ENCODE results near the gene ETHE1.
A peak's percentile ranks its signal among the peaks of the same experiment; 100 is the strongest.

ETHE1 gene, protein sequence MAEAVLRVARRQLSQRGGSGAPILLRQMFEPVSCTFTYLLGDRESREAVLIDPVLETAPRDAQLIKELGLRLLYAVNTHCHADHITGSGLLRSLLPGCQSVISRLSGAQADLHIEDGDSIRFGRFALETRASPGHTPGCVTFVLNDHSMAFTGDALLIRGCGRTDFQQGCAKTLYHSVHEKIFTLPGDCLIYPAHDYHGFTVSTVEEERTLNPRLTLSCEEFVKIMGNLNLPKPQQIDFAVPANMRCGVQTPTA

DNA sequence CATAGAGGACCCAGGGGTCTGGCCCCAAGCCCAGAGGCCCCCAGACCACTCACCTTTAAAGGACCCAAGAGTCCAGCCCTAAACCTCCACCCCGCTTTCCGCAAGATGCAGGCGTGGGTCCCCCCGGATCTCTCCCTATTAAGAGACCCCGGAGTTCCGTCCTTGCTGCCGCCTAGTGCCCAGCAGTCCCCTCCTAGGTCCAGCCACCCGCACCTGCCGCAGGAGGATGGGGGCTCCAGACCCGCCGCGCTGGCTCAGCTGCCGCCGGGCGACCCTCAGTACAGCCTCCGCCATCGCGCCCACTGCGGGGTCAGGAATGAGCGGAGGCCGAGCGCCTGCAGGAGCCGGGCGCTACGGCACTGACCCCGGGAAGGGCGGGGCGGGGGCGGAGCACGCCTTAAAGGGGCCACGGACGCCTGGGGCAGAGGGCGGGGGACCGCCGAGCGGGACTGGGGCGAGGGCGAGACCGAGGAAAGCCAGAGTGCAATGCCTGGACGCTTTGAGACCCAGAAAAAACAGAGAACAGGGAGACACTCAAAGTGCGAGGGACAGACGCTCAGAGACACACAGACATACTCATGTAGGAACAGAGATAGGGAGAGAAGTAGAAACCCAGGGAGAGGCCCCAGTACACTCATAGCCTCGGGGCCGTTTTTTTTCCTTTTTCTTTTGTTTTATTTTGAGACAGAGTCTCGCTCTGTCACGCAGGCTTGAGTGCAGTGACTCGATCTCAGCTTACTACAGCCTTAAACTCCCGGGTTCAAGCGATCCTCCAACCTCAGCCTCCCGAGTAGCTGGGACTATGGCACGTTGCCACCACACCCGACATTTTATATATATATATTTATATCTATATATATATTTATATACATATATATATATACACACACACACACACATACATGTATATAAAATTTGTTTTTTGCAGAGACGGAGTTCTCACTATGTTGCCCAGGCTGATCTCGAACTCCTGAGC, at the start of gene ETHE1:
ETHE1 (minus strand) TSS at position 318 of the 976 bp plus-strand sequence; CDS start at position 294, 24 bp downstream.
- peak; percentile 83 for DNase-seq (ENCODE audit: low read depth, low spot score)

DNA sequence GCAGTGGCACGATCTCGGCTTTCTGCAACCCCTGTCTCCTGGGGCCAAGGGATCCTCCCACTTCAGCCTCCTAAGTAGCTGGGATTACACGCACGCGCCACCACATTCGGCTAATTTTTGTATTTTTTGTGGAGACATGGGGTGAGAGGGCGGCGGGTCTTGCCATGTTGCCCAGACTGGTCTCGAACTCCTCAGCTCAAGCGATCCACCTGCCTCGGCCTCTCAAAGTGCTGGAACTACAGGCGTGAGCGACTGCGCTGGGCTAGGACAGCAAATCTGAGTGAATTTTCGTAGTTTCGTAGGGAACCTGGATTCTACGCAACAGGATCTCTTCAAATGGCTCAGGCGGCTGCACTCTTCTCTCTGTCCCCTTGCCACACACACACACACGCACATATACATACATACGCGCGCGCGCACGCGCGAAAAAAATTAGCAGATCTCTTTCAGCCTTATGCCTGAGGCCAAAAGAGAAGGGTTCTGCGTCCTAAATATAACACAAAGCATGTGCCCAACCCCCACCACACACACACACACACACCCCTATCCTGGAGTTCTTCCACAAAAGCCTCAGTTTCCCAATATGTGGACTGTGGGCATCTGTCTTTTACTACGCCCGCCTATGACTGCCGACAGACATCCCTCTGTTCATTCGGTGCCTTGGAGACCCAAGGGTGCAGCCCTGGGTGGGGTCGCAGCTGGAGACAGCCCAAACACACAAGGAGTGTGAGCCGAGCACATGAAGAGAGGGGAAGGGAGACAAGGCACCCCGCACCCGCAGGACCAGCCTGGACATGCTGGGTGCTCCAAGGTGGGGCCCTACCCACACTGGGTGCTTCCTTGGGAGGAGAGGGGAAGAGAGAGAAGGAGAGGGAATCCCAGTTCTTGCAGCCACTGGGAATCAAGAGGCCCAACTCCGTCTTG, 49.2 kb upstream of the ETHE1 start:
- no peak for DNase-seq (ENCODE audit: low read depth, low spot score)

DNA sequence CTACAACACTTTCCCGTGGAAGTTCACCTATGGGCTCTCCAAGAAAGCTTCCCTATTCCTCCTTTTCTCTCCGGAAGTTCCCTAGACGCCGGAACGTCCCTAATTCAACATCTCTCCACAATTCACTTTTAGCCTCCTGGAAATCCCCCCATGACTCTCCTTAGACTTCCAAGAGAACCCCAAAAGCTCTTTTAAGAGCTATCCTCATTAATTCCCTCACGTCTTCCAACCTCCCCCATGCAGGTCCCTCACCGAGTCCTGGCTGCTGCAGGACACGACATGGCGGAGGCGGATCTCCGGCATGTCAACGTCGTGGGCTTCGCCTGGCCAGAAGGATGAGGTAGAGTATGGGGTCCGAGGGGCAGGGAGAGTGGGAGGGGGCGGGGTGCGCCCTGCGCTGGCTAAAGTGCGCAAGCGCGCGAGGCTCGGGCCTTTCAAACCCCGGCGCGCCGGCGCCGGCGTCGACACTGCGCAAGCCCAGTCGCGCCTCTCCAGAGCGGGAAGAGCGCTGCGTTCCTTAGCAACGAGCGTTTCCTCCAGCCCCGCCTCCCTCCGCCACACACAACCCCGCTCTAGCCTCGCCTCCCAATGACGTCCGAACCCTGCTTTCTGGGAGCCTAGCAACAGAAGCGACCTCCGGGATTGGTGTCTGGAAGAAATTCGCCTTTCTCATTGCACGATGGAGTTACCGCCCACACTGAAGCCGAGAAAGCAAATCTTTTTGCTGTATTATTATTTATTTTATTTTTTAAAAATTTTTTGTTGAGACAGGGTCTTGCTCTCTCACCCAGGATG, 48.4 kb upstream of the ETHE1 start, which contains the start of the genes PINLYP and XRCC1:
PINLYP (plus strand) TSS at position 646 of the 795 bp plus-strand sequence. CDS start 1,391 bp downstream, outside the sequence.
XRCC1 (minus strand) TSS at position 372 of the 795 bp plus-strand sequence; CDS start at position 303, 69 bp downstream.
- DNase-seq (ENCODE audit: low read depth, low spot score): peak; percentile 99

DNA sequence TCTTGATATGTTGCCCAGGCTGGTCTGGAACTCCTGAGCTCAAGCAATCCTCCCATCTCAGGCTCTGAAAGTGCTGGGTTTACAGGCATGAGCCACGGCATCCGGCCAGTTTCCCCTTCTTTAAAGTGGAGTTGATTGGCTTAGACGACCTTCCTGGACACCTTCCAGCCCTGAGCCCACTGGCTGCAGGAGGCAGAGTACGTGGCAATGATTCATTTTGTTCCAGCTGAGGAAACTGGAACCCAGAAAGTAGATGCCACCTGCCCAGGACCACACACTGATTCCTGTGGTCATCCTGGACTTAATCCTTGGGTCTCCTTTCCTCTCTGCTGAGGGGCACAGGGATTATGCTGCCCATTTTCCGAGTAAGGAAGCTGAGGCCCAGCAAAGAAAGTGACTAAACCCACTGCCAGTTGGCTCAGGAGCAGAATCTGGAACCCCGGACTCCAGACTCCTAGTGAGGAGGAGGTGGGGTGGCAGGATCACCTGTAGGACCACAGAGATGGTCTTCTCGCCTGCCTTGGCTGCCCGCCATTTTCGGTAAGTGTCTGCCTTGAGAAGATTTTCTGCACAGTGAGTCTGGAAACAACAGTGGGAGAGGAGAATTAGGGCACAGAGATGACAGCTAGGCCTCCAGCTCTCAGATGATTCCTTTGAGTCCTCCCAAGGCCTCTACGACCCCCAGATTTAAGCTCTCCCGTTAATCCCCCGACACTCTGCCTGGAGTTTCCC, 47.6 kb upstream of the ETHE1 start:
- DNase-seq (ENCODE audit: low read depth, low spot score): peak; percentile 63

DNA sequence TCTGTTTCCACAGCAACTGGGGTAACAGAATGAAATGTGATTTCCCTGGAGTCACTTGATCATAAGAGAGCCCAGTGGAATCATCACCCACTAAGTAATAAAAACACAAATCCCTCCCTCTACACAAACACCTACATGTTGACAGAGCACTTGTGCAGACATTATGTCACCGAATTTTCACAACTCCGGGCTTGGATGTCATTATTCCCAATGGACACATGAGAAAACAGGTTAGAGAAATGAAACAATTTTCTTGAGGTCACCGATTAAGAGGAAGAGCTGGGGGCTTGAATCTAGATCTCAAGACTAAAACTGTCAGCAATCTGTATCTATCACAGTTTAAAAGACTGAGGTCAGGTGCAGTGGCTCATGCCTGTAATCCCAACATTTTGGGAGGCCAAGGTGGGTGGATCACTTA, 45.2 kb upstream of the ETHE1 start:
- DNase-seq (ENCODE audit: low read depth, low spot score): no peak

DNA sequence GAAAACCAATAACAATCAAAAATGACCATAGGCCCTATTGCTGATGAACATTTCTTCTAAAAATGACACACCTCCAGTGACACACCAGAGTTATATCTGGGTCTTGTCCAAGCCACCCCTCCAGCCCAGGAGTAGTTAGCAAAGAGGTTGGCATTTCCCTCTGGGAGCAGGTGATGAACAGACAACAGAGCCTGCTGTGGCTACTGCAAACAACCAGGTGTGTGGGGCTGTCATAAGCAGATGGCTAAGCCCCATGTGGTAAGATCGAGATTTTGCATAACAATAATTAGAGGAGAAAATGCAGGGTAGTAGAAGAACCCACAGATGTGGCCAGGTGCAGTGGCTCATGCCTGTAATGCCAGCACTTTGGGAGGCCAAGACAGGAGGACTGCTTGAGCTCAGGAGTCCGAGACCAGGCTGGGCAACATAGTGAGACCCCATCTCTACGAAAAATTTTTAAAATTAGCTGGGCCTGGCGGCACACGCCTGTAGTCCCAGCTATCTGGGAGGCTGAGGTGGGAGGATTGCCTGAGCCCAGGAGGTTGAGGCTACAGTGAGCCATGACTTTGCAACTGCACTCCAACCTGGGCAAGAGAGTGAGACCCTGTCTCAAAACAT, 43.3 kb upstream of the ETHE1 start:
- DNase-seq (ENCODE audit: low read depth, low spot score): no peak

DNA sequence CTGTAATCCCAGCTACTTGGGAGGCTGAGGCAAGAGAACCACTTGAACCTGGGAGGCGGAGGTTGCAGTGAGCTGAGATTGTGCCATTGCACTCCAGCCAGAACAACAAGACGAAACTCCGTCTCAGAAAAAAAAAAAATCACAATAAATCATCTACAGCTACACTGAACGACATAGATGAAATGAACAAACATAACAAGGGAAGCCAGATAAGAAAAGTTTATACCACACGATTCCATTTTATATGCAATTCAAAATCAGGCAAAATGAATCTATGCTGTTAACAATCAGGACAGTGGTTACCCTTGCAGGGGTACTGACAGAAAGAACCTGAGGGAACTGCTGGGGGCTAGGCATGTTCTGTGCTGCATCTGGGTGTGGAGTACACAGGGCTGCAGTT, 42.7 kb upstream of the ETHE1 start:
- no peak for DNase-seq (ENCODE audit: low read depth, low spot score)

DNA sequence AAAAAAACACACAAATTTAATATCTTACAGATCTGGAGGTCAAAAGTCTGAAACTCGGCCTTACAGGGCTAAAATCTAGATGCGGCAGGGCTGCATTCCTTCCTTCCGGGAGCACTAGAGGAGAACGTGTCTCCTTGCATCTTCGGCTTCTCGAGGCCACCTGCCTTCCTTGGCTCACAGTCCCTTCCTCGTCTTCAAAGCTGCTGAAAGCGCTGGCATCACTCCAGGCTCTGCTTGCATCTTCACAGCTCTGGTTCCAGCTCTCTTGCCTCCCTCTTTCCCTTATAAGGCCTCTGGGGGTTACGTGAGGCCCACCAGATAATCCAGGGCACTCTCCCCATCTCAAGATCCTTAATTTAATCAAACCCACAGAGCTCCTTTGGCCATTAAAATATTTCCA, 37.8 kb upstream of the ETHE1 start:
- no peak for DNase-seq (ENCODE audit: low read depth, low spot score)

DNA sequence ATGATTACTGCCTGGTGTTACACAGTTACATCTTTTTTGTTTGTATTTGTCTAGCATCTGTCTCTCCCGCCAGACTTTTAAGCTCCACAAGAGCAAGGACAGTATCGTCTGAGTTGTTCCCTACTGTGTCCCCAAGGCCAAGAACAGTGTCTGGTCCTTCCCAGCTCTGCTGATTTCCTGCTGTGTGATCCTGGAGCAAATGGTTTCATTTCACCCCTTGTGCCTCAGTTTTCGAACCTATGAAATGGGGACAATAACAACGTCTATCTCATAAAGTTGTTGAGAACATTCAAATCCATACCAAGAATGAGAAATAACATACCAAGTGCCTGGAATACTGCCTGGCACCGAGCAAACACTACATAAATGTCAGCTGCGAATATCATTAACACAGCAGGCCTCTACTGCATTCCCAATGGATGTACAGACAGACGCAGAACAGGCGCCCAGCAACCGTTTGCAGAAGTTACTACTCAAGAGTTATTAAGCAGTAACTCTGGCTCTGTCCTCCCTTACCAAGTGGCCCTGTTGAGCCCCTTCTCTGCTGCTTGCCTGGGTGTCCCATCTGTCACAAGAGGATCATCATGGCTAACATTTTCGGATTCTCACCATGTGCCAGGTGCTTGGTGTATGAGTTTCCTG, 36.9 kb upstream of the ETHE1 start:
- no peak for DNase-seq (ENCODE audit: low read depth, low spot score)

DNA sequence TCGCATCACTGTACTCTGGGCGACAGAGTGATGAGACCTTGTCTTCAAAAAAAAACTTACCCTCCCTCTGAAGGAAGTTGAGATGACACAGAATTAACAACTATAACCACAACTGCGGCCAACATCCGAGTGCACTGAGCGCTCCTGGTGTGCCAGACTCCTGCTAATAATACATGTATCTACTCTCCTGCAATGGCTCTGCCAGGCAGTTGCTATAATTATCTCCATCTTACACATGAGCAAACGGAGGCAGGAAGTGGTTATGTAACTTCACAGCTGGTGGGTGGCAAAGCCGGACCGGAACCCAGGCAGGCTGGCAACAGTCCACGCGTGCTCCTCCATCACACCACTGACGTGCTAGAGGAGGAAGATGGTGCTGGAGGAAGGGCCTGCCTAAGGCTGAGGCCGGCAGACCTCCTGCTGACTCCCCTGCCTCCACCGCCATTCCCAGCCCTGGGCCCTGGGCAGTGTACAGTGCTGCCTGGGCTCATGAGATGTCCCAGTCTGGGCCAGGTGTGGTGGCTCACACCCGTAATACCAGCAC, 35.8 kb upstream of the ETHE1 start:
- DNase-seq (ENCODE audit: low read depth, low spot score): peak; percentile 70

DNA sequence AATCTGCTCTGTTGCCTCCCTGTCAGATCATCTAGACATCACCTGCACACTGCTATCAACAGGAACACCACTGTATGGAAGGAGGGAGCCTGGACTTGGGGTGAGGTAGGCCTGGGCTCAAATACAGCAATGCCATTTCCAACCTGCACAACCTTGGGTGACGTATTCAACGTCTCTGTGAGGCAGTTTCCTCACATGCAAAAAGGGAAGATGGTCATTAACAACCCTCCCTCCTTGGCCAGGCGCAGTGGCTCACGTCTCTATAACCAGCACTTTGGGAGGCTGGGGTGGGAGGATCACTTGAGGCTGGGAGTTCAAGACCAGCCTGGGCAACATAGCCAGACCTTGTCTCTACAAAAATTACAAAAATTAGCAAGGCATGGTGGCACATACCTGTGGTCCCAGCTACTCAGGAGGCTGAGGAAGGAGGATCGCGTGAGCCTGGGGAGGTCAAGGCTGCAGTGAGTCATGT, 35.3 kb upstream of the ETHE1 start:
- DNase-seq (ENCODE audit: low read depth, low spot score): no peak

DNA sequence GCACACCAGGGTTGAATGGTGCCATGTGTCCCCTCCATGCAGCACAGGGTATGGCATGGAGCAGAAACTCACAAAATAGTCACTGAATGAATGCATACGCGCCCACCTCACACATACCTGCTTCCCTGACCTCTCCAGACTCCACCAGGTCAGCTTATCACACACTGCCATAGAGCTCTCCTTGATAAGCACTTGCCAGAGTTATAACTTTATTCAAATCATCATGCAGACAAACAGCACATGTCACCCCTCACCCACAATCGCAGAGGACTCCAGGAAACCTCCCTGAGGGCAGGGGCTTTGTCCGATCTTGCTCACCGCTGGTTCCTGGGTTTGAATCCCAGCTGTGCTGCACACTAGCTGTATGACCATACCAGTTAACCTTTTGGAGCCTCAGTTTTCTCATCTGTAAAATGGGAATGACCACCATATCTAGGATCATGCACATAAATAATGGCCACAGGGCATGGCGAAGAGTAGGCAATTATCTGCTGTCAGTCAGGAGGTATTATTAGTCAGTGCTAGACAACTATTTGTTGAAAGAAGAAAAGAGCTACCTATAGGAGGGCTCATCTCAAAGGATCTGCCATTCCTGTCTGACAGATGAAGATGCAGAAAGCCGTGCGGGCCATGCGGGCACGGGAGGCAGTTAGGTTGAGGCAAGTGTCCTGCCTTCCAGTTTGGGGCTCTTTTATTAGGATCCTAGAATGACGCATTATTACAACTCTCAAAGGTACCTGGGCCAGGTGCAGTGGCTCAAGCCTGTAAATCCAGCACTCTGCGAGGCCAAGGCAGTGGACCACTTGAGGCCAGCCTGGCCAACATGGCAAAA, 34.4 kb upstream of the ETHE1 start:
- DNase-seq (ENCODE audit: low read depth, low spot score): no peak

DNA sequence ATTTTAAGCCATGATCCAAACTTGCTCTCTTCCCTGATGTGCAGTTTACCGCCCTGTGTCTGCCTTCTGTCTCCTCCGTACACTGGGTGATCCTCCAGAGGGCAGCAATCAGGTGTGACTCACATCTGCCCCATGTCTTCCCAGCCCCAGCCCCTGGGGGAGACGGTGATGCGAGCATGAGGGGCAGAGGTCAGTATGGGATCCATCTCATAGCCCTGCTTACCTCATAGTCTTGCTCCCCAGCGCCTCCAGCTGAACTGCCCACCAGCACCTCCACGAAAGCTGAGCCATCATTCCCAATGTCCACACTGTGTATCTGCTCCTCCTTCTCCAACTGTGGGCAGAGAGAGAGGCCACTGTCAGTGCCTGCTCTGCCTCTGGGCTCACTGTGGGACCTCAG, 33.7 kb upstream of the ETHE1 start:
- DNase-seq (ENCODE audit: low read depth, low spot score): no peak

DNA sequence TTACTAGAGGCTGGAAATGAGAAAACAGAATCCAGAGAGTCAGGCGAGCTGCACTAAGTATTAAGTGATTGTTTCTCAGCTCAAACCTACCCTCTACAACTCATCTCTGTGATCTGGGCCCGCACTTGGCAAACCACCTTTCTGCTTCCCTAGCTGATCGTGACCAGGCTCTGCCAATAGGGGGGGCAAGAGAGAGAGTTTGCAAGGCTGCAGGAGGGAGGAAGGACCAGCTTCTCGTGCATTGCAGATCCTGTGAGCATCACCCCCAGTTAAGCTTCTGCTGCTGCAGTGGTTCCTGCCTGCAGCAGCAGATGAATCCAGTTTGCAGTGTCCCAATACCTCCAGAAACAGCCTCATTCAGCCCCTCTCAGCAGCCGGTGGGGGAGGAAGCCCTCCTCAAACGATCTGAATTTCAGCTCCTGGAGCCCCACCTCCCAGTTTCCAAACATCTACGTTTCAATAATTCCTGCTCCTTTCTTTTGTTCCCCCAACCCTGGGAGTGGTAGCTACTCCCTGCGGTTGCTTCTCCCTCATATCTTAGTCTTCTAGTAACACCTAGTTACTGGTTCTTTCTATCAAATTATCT, 28.3 kb upstream of the ETHE1 start:
- DNase-seq (ENCODE audit: low read depth, low spot score): peak; percentile 83

DNA sequence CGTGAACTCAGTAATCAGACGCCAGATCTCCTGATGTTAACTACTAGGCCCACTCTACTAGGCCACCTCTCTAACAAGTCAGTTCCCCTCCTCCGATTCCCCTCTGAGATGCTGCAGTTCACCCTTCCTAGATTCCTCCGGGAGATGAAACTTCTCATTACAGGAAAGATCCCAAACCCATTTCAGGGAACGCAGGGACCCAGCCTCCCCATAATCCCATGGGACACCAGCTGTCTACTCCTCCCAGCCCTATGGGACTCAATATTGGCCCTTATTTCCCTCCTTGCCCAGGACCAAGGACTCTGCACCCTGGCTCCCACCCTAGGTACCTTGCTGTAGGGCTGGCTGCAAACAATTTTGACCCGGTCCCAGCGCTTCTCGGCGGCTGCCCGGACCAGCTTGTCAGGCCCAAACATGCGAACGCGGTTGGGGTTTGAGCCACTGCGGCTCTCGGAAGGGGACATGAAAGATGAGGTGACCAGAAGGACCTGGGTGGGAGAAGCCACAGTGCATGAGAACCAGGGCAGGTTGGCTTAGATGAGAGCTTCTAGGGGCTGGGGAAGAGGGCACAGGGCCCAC, 27.4 kb upstream of the ETHE1 start:
- DNase-seq (ENCODE audit: low read depth, low spot score): no peak

DNA sequence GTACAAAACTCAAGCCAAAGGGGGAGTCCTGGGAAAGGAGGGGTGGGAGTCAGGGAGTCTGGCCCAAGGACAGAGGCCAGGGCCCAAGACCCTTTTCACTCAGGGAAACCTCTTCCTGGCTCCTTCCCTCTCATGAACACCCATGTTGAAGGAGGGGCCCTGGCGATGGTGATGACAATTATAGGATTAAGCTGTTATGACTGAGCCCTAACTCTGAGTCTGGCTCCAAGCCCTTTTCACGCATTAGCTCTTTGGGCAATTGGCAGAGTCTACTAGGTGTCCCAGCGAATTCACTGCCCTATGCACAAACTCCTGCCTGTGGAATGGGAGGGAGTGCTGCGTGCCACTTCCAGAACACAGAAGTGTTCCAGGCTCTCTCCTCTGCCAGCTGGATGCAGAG, 26.7 kb upstream of the ETHE1 start:
- DNase-seq (ENCODE audit: low read depth, low spot score): no peak

DNA sequence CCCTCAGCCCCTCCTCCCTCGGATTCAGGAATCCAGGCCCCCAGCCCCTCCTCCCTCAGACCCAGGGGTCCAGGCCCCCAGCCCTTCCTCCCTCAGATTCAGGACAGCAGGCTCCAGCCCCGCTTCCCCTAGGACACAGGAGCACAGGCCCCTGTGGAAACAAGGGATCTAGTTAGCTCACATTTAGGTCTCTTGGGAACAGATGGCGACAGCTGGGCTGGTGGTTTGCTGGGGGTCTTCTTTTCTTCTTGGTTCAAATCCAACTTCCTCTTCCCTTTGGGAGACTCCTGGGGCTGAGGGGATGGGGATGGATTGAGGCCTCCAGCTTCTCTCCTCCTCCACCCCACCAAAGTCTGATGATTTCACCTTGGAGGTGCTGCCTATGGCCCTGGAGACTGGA, 25.6 kb upstream of the ETHE1 start:
- no peak for DNase-seq (ENCODE audit: low read depth, low spot score)

Measured in astrocyte of the hippocampus (primary cell).